Measurements from ENCODE around the gene ALDH7A1.

GRCh38 chr5:126587551-126588390, 7.2 kb downstream of the ALDH7A1 start:
- TF ChIP-seq CTCF (IDR thresholded peaks at IDR 0.05 in 4 of 5, conservative IDR thresholded peaks at IDR 0.05 in 1 of 5) (no peak), POLR2A (IDR thresholded peaks at IDR 0.05) (no peak)
